HEK293T (cell line): ENCODE data around the gene FTCD.

ENCODE experiments used
- CTCF ChIA-PET: fragments of 350-600 bp; formaldehyde crosslinking; extraction: SDS; loops from one replicate; lab custom pipeline; 2021; ENCODE audit warnings: antibody characterized with exemption, inconsistent platforms; lab: Yijun Ruan, JAX
- POLR2A ChIA-PET: fragments of 350-600 bp; formaldehyde crosslinking; extraction: SDS; loops from one replicate; lab custom pipeline; 2020; ENCODE audit warnings: antibody characterized with exemption, inconsistent platforms; lab: Yijun Ruan, JAX
- DNase-seq: peaks from one replicate; pipeline ENCODE4 v3.0.0; 2012; ENCODE audit warnings: mixed read lengths; ENCODE audit errors: extremely low spot score
- ARNT ChIP-seq: fragments of 450-650 bp; IDR thresholded peaks from 2 replicates; pipeline ENCODE4 v1.6.1; 2017; ENCODE audit warnings: mild to moderate bottlenecking
- BHLHE40 ChIP-seq: fragments of 450-650 bp; IDR thresholded peaks from 2 replicates; pipeline ENCODE4 v1.6.1; 2016; ENCODE audit warnings: mild to moderate bottlenecking, moderate library complexity, borderline replicate concordance
- CTBP1 ChIP-seq: fragments of 450-650 bp; IDR thresholded peaks from 2 replicates; pipeline ENCODE4 v1.6.1; 2016; ENCODE audit warnings: borderline replicate concordance
- ELF4 ChIP-seq: fragments of 450-650 bp; IDR thresholded peaks from 2 replicates; pipeline ENCODE4 v1.6.1; 2017; ENCODE audit warnings: antibody characterized with exemption
- FOXA1 ChIP-seq: fragments of 450-650 bp; IDR thresholded peaks from 2 replicates; pipeline ENCODE4 v1.6.1; 2016; ENCODE audit warnings: mild to moderate bottlenecking
- FOXK2 ChIP-seq: fragments of 450-650 bp; IDR thresholded peaks from 2 replicates; pipeline ENCODE4 v1.6.1; 2016; ENCODE audit warnings: mild to moderate bottlenecking
- FOXM1 ChIP-seq: fragments of 450-650 bp; IDR thresholded peaks from 2 replicates; pipeline ENCODE4 v1.6.1; 2017; ENCODE audit warnings: mild to moderate bottlenecking, borderline replicate concordance
- HDGF ChIP-seq: fragments of 450-650 bp; IDR thresholded peaks from 2 replicates; pipeline ENCODE4 v1.6.1; 2017; ENCODE audit warnings: antibody characterized with exemption, borderline replicate concordance
- L3MBTL2 ChIP-seq: fragments of 450-650 bp; conservative IDR thresholded peaks from 2 replicates; pipeline ENCODE4 v1.6.1; 2016; ENCODE audit warnings: mild to moderate bottlenecking
- LEF1 ChIP-seq: fragments of 450-650 bp; IDR thresholded peaks from 2 replicates; pipeline ENCODE4 v1.6.1; 2017; ENCODE audit warnings: mild to moderate bottlenecking, borderline replicate concordance
- NFRKB ChIP-seq: fragments of 450-650 bp; IDR thresholded peaks from 2 replicates; pipeline ENCODE4 v1.6.1; 2016; ENCODE audit warnings: mild to moderate bottlenecking, moderate library complexity
- SP1 ChIP-seq: fragments of 450-650 bp; IDR thresholded peaks from 2 replicates; pipeline ENCODE4 v1.6.1; 2017
- SUZ12 ChIP-seq: fragments of 450-650 bp; IDR thresholded peaks from 2 replicates; pipeline ENCODE4 v1.6.1; 2016; ENCODE audit warnings: mild to moderate bottlenecking
- TARDBP ChIP-seq: fragments of 450-650 bp; IDR thresholded peaks from 2 replicates; pipeline ENCODE4 v1.6.1; 2016
- ZNF384 ChIP-seq: fragments of 450-650 bp; IDR thresholded peaks from 2 replicates; pipeline ENCODE4 v1.6.1; 2016
- TF ChIP-seq, protein P1 (sequence below): fragments of 450-650 bp; IDR thresholded peaks from 2 replicates; pipeline ENCODE4 v1.6.1; 2016

FTCD gene

DNA sequence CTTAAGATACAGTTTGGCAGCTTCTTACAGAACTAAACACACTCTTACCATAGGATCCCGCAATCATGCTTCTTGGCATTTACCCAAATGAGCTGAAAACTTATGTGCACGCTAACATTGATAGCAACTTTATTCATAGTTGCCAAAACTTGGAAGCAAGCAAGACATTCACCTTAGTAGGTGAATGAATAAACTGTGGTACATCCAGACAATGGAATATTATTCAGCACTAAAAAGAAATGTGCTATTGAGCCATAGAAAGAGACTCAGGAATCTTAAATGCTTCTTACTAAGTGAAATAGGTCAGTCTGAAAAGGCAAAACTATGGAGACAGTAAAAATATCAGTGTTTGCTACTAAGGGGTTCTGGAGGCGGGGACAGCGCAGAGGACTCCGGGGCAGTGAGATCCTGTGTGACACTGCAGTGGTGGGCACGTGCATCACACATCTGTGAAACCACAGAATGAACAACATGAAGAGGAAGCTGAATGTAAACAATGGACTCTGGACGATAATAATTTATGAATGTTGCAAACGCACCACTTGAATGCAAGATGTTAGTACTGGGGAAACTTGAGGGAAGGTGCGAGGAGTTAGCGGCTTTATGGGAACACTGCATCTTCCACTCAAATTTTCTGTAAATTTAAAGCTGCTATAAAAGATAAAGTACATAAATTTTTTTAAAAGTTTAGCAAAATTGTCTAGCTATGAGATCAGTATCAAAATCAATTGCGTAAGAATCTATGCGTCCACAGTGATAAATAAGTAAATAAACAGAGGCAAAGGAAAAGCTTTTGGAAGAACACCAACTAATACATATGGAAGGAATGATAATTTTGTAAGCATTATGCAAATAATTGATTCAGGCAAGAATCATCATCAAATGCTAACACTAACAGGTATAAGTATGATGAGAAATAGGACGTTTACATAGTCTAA, 44.3 kb upstream of the FTCD start:
- TF ChIP-seq FOXK2 = no peak
- no peak for TF ChIP-seq ZNF384
- TF ChIP-seq LEF1 = no peak
- no peak for TF ChIP-seq ELF4
- TF ChIP-seq CTBP1 = no peak
- TF ChIP-seq SP1 = no peak
- no peak for DNase-seq
- CTCF ChIA-PET = no interaction called here
- POLR2A ChIA-PET = no interaction called here

DNA sequence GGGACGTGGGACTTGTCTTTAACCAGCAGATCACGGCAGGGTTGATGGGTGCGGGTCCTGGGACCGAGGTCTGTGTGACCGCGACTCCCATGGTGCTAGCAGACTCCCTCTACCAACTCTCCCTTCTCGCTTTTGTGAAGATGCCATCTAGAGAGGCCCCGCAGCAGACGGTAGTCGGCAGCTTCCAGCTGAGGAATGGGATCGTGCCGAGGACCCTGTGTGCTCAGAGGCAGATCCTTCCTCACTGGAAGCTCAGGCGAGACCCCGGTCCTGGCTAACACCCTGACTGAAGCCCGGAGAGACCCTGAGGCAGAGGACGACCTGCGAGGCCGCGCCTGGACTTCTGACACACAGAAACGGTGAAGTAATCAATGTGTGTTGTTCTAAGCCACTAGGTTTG, 41.4 kb upstream of the FTCD start:
- DNase-seq = no peak
- ChIA-PET POLR2A (no interaction called here), CTCF (no interaction called here)
- TF ChIP-seq, protein P1, sequence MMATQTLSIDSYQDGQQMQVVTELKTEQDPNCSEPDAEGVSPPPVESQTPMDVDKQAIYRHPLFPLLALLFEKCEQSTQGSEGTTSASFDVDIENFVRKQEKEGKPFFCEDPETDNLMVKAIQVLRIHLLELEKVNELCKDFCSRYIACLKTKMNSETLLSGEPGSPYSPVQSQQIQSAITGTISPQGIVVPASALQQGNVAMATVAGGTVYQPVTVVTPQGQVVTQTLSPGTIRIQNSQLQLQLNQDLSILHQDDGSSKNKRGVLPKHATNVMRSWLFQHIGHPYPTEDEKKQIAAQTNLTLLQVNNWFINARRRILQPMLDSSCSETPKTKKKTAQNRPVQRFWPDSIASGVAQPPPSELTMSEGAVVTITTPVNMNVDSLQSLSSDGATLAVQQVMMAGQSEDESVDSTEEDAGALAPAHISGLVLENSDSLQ = no peak
- no peak for TF ChIP-seq ZNF384
- TF ChIP-seq FOXA1 = no peak
- TF ChIP-seq LEF1 = no peak
- no peak for TF ChIP-seq FOXK2
- TF ChIP-seq SUZ12 = no peak
- TF ChIP-seq TARDBP = no peak
- TF ChIP-seq ARNT = no peak
- no peak for TF ChIP-seq HDGF
- TF ChIP-seq ELF4 = no peak
- no peak for TF ChIP-seq FOXM1
- no peak for TF ChIP-seq L3MBTL2
- TF ChIP-seq CTBP1 = no peak
- no peak for TF ChIP-seq NFRKB
- TF ChIP-seq BHLHE40 = no peak

DNA sequence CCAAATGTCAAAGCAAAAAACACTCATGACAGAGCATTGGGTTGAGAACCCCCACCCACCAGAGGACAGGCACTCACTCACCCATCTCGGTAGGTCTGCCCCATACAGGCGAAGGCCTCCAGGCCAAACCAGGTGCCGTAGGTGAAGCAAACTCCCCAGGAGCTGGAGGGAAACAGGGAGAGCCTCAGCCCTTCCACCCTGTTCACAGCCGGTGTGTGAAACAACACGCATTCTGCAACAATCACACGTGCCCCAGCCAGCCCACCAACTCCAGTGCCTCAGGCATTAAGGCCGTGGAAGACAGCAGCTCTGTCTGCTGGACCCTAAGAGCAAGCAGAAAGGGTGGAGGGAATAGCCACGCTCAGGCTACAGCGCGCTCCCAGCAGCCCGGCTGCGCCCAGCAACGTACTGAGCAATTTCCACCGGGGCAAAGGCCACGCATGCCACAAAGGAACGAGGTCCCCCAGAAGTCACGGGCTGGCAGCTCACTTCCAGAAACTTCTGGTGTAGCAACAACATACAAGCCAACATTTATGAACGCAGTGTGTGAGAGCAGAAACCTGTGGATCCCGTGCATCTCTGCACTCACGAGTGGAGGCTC, 40.3 kb upstream of the FTCD start:
- ChIA-PET CTCF (no interaction called here), POLR2A (no interaction called here)
- TF ChIP-seq FOXK2 (no peak), L3MBTL2 (no peak), FOXA1 (no peak)
- DNase-seq = no peak

DNA sequence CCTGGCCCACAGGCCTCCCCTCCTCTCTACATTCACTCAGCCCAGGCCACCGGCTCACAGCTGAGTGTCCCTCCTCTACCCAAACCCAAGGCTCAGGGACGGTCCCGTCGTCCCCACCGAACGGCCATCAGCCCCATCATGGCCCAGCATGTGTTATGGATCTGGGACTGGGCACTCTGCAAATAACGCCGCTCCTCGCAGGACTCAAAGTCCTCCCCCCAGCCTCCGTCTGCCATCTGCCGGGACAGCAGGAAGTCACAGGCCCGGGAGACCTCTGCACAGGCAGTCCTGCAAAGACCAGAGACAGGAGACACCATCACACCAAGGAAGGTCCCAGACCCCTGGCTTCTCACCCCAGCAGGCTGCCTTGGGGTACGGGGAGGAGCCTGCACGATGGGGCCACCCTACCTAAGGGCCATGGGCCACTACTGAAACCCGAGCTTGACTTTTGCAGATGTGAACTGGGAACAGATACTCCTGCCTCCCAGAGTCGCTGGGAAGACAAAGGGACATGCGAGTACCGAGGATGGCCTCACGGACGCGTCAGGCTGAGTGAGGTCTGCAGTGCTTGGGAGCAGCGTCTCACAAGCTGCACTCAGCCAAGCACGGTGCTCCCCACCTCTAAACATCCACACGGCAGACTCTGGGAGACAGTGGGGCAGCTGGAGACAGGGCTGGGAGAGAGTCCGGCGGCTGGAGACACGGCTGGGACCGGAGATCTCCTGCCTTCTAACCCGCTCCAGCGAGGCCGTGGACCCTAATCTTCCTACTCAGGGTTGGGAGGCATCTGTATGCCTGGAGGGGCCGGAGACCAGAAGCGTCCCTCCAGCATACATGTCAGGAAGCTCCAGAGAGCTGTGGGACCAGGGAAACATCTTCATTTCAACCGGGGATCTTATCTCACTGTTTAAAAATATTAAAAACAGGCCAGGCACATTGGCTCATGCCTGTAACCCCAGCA, 39.3 kb upstream of the FTCD start:
- ChIA-PET CTCF (no interaction called here), POLR2A (no interaction called here)
- no peak for DNase-seq
- TF ChIP-seq ELF4 = no peak

DNA sequence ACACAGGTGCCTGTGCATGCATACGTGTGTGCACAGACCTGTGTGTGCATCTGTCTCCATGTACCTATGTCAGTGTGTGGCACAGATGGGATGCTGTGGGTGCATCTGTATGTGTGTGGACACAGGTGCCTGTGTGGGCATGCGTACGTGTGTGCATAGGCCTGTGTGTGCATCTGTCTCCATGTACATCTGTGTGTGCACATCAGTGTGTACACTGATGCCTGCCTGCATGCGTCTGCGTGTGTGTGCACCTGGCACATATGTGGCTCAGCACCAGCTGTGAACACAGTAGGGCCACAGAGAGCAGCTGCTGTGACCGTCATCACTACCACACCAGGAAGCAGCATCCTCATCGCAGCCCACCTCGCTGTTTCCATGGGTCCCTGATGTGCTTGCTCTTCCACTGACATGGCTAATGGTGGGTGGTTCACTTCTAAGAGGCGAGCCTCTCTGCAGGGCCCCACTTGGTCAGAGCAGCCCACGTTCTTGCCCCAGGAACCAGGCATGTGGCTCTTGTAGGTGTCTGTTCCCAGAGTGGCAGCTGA, 38.5 kb upstream of the FTCD start:
- ChIA-PET POLR2A (no interaction called here), CTCF (no interaction called here)
- DNase-seq = no peak
- TF ChIP-seq FOXA1 (no peak), CTBP1 (no peak), ARNT (no peak), NFRKB (no peak), SUZ12 (no peak), BHLHE40 (no peak), FOXM1 (no peak), HDGF (no peak)
- TF ChIP-seq, protein P1 = no peak

DNA sequence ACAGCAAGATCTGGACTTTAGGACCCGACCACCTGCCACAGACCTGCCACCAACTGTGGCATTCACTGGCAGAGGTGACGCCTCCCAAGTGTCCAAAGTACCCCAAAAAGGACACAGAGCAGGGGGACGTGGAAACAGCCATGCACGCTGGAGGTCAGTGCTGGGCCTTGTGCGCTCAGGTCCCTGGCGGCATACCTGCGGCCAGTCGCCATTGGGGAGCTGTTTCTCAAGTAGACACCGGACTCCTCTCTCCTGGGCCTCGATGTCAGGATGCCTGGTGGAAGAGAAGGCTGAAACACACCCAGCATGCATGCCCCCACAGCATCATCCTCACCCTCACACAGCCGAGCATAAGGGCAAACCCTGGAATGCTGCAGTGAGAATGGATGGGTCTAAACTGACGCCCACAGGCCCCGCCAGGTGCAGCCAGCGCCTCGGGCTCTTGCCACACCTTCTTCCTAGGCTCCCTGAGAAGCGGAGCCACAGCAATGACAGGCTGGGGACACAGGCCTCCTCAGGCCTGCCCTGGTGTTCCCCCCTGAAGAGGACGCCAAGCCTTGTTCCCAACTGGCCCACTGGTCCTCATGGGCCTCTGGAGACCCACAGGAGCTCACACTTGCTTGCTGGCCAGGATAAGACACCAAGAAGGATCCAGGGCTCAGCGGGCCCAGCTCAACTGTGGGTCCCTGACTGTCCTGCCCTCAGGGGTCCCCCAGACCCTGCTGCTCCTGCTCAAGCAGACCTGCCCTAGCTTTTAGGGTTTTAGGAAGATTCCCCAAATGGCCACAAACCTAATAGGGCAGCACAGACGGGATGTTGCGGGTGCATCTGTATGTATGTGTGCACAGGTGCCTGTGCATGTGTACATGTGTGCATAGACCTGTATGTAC, 36.6 kb upstream of the FTCD start:
- ChIA-PET POLR2A (interaction anchor here (1.8 kb wide), 1 partner anchor 49 kb away, joined by 4 read pairs; no protein-coding TSS in a partner anchor), CTCF (no interaction called here)
- TF ChIP-seq FOXM1 (no peak), BHLHE40 (no peak), HDGF (no peak), LEF1 (no peak), NFRKB (no peak), SP1 (no peak), FOXA1 (no peak), SUZ12 (no peak), L3MBTL2 (no peak), CTBP1 (no peak), ZNF384 (no peak), ARNT (no peak), TARDBP (no peak), FOXK2 (no peak)
- TF ChIP-seq, protein P1 = no peak
- DNase-seq = no peak
